WERI-Rb-1 (cell line): Measurements from ENCODE around the gene PIGN.

Experiments used
- DNase-seq: peaks from one replicate; pipeline ENCODE4 v3.0.0-alpha.2; 2020
- H3K27ac ChIP-seq: fragments of 250-450 bp; sonication (Bioruptor Pico); 2 replicates; pipeline ENCODE4 v1.5.1; 2020; ENCODE audit warnings: mild to moderate bottlenecking, moderate library complexity
- H3K27me3 ChIP-seq: fragments of 250-450 bp; sonication (Bioruptor Pico); 2 replicates; pipeline ENCODE4 v1.5.1; 2021; ENCODE audit warnings: mild to moderate bottlenecking, low read depth, moderate library complexity; ENCODE audit not compliant: insufficient read depth, severe bottlenecking
- H3K36me3 ChIP-seq: fragments of 250-450 bp; sonication (Bioruptor Pico); 2 replicates; pipeline ENCODE4 v1.5.1; 2020; ENCODE audit warnings: mild to moderate bottlenecking, moderate library complexity
- H3K4me3 ChIP-seq: 2 replicates; pipeline ENCODE4 v1.5.1; 2011; ENCODE audit warnings: low read depth, mild to moderate bottlenecking, control low read depth, low read length
- H3K9me3 ChIP-seq: fragments of 250-450 bp; sonication (Bioruptor Pico); 2 replicates; pipeline ENCODE4 v1.5.1; 2021; ENCODE audit warnings: mild to moderate bottlenecking, moderate library complexity; ENCODE audit not compliant: severe bottlenecking
- CTCF ChIP-seq: IDR thresholded peaks from 2 replicates; pipeline ENCODE4 v1.5.1; 2011; ENCODE audit warnings: low read depth, mild to moderate bottlenecking, control low read depth, inconsistent platforms, low read length

The PIGN gene

GRCh38 chr18:62211325-62211828, 24.5 kb upstream of the PIGN start:
- peaks cover 17% of the 10 kb centered on the region for H3K36me3 ChIP-seq
- no peak for TF ChIP-seq CTCF

GRCh38 chr18:62210138-62210537, 23.3 kb upstream of the PIGN start:
- H3K9me3 ChIP-seq = no peaks in the 10 kb centered on the region
- no peak for TF ChIP-seq CTCF
- no peak for DNase-seq
- H3K4me3 ChIP-seq = no peak overlapping the region
- H3K36me3 ChIP-seq = peaks cover 17% of the 10 kb centered on the region
- no peaks in the 10 kb centered on the region for H3K27me3 ChIP-seq
- H3K27ac ChIP-seq = no peak overlapping the region

More at GRCh38 chr18:62211325-62211828, 24.5 kb upstream of the PIGN start:
- Histone ChIP-seq H3K4me3 (no peak overlapping the region), H3K27me3 (no peaks in the 10 kb centered on the region), H3K9me3 (no peaks in the 10 kb centered on the region), H3K27ac (no peak overlapping the region)
- no peak for DNase-seq

GRCh38 chr18:62209046-62209445, 22.2 kb upstream of the PIGN start:
- no peak overlapping the region for H3K27ac ChIP-seq
- H3K36me3 ChIP-seq = peaks cover 11% of the 10 kb centered on the region
- no peaks in the 10 kb centered on the region for H3K9me3 ChIP-seq
- H3K27me3 ChIP-seq = no peaks in the 10 kb centered on the region
- no peak for TF ChIP-seq CTCF
- no peak for DNase-seq
- H3K4me3 ChIP-seq = no peak overlapping the region

- Histone ChIP-seq H3K27me3 (no peaks in the 10 kb centered on the region), H3K4me3 (no peak overlapping the region), H3K36me3 (no peaks in the 10 kb centered on the region), H3K27ac (no peak overlapping the region), H3K9me3 (no peaks in the 10 kb centered on the region)
- TF ChIP-seq CTCF = no peak
- no peak for DNase-seq
Observed at GRCh38 chr18:62206593-62206992, 19.7 kb upstream of the PIGN start.

- Histone ChIP-seq H3K36me3 (no peaks in the 10 kb centered on the region), H3K4me3 (no peak overlapping the region), H3K9me3 (no peaks in the 10 kb centered on the region), H3K27me3 (no peaks in the 10 kb centered on the region), H3K27ac (no peak overlapping the region)
- no peak for TF ChIP-seq CTCF
- no peak for DNase-seq
Observed at GRCh38 chr18:62205824-62206223, 19.0 kb upstream of the PIGN start.

GRCh38 chr18:62201870-62202269, 15.0 kb upstream of the PIGN start:
- no peak overlapping the region for H3K27ac ChIP-seq
- no peaks in the 10 kb centered on the region for H3K27me3 ChIP-seq
- DNase-seq = no peak
- no peak for TF ChIP-seq CTCF
- H3K4me3 ChIP-seq = no peak overlapping the region
- H3K9me3 ChIP-seq = no peaks in the 10 kb centered on the region
- H3K36me3 ChIP-seq = no peaks in the 10 kb centered on the region
